H1 (cell line): ENCODE measurements around the gene HES5.

ENCODE experiments used
- EP300 ChIP-seq, 2 experiments: IDR thresholded peaks; 1 replicate in 1 of 2; 2 replicates in 1 of 2; pipeline ENCODE4 v1.6.1; 2011 to 2012; ENCODE audit warnings: low read depth in 2 of 2, low read length in 2 of 2, mild to moderate bottlenecking in 2 of 2, borderline replicate concordance in 1 of 2, inconsistent platforms in 1 of 2, moderate library complexity in 1 of 2
- EZH2 ChIP-seq: fragments of 200-600 bp; sonication (generic); IDR thresholded peaks from 2 replicates; pipeline ENCODE4 v1.7.1; 2012; ENCODE audit warnings: low read depth, mild to moderate bottlenecking, moderate library complexity, low read length, inconsistent platforms; ENCODE audit not compliant: severe bottlenecking
- FOSL1 ChIP-seq: IDR thresholded peaks from 2 replicates; pipeline ENCODE4 v1.6.1; 2011; ENCODE audit warnings: mild to moderate bottlenecking, low read depth, low read length, moderate library complexity; ENCODE audit not compliant: insufficient read depth
- HDAC2 ChIP-seq, 2 experiments: fragments of 300-600 bp in 1 of 2; sonication (generic) in 1 of 2; IDR thresholded peaks; 2 replicates each; pipeline ENCODE4 v1.6.1; 2011 to 2012; ENCODE audit warnings: low read depth in 2 of 2, low read length in 2 of 2, mild to moderate bottlenecking in 2 of 2, moderate library complexity in 2 of 2, borderline replicate concordance in 1 of 2, inconsistent platforms in 1 of 2
- POLR2AphosphoS5 ChIP-seq: IDR thresholded peaks from 2 replicates; pipeline ENCODE4 v1.6.1; 2011; ENCODE audit warnings: low read depth, low read length
- YY1 ChIP-seq: IDR thresholded peaks from 2 replicates; pipeline ENCODE4 v1.6.1; 2011; ENCODE audit warnings: low read depth, mild to moderate bottlenecking, low read length
- TF ChIP-seq, protein P1 (sequence below), 3 experiments: IDR thresholded peaks; 1 replicate in 2 of 3; 2 replicates in 1 of 3; pipeline versions ENCODE4 v1.5.1 to v1.6.1; 2011; ENCODE audit warnings: low read length in 3 of 3, mild to moderate bottlenecking in 3 of 3, inconsistent platforms in 2 of 3, low read depth in 1 of 3, moderate library complexity in 1 of 3; ENCODE audit not compliant: insufficient read depth in 1 of 3; ENCODE audit errors: control extremely low read depth in 1 of 3

- TF ChIP-seq YY1 (no peak), POLR2AphosphoS5 (no peak), EZH2 (no peak), FOSL1 (no peak), EP300 (IDR thresholded peaks at IDR 0.05; ENCODE audit: borderline replicate concordance in 1 of 2, low read depth in 2 of 2, low read length in 2 of 2) (no peak), HDAC2 (IDR thresholded peaks at IDR 0.05; ENCODE audit: borderline replicate concordance in 1 of 2, low read depth in 2 of 2, low read length in 2 of 2) (no peak)
- TF ChIP-seq, protein P1, sequence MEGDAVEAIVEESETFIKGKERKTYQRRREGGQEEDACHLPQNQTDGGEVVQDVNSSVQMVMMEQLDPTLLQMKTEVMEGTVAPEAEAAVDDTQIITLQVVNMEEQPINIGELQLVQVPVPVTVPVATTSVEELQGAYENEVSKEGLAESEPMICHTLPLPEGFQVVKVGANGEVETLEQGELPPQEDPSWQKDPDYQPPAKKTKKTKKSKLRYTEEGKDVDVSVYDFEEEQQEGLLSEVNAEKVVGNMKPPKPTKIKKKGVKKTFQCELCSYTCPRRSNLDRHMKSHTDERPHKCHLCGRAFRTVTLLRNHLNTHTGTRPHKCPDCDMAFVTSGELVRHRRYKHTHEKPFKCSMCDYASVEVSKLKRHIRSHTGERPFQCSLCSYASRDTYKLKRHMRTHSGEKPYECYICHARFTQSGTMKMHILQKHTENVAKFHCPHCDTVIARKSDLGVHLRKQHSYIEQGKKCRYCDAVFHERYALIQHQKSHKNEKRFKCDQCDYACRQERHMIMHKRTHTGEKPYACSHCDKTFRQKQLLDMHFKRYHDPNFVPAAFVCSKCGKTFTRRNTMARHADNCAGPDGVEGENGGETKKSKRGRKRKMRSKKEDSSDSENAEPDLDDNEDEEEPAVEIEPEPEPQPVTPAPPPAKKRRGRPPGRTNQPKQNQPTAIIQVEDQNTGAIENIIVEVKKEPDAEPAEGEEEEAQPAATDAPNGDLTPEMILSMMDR (IDR thresholded peaks at IDR 0.05; ENCODE audit: control extremely low read depth in 1 of 3, insufficient read depth in 1 of 3, low read depth in 1 of 3, low read length in 3 of 3) = peak in 2 of 3 experiments; percentile 61 to 69; a peak in 3 of 4 replicates
Observed at GRCh38 chr1:2561898-2562895, 32.1 kb upstream of the HES5 start.
